Hypothalamus (tissue), 51 donors: ENCODE measurements around the gene JARID2.

Experiments used
- DNase-seq, 51 donors: peaks; one replicate each; lab custom pipeline; 2025; lab: John Stamatoyannopoulos, UW

Gene JARID2

GRCh38 chr6:15246666-15247499, 1.0 kb downstream of the JARID2 start:
- peak in 1 of 51 donors; percentile 62 for DNase-seq

GRCh38 chr6:15247500-15248450, 1.9 kb downstream of the JARID2 start:
- peak in 42 of 51 donors; percentile 32 to 79 (median 58) for DNase-seq

- peak; percentile 40 to 97 (median 89) for DNase-seq
Measured at GRCh38 chr6:15248451-15249370, 2.8 kb downstream of the JARID2 start.

GRCh38 chr6:15249371-15250019, 3.6 kb downstream of the JARID2 start:
- DNase-seq: peak in 3 of 51 donors; percentile 13 to 80 (median 33)

- DNase-seq: no peak
Measured at GRCh38 chr6:15250187-15251168, 4.6 kb downstream of the JARID2 start.

- no peak for DNase-seq
Measured at GRCh38 chr6:15252195-15252594, 6.3 kb downstream of the JARID2 start.

- DNase-seq: no peak
Measured at GRCh38 chr6:15253203-15254022, 7.5 kb downstream of the JARID2 start.

GRCh38 chr6:15254070-15254975, 8.5 kb downstream of the JARID2 start:
- DNase-seq: peak in 13 of 51 donors; percentile 6 to 66 (median 21)

- no peak for DNase-seq
Measured at GRCh38 chr6:15255481-15255880, 9.6 kb downstream of the JARID2 start.

- no peak for DNase-seq
Measured at GRCh38 chr6:15255909-15256395, 10.1 kb downstream of the JARID2 start.

- DNase-seq: no peak
Measured at GRCh38 chr6:15256538-15257271, 10.8 kb downstream of the JARID2 start.

GRCh38 chr6:15257357-15258132, 11.7 kb downstream of the JARID2 start:
- no peak for DNase-seq

- peak in 5 of 51 donors; percentile 12 to 20 (median 13) for DNase-seq
Measured at GRCh38 chr6:15259766-15260098, 13.9 kb downstream of the JARID2 start.

GRCh38 chr6:15260099-15260821, 14.4 kb downstream of the JARID2 start:
- DNase-seq: no peak
